Transverse colon (tissue), 4 donors: ENCODE results near the gene ATXN10.

Experiments
- POLR2AphosphoS5 ChIP-seq, 3 donors: sonication (generic); formaldehyde crosslinking; IDR thresholded peaks; one replicate each; pipeline ENCODE4 v1.6.1; 2016; ENCODE audit warnings: antibody characterized with exemption in 3 of 3
- TF ChIP-seq, protein P1 (sequence below), 5 experiments: fragments of 200-600 bp in 3 of 5; fragments of 450-650 bp in 2 of 5; sonication (generic) in 3 of 5; IDR thresholded peaks; 1 replicate in 2 of 5; 2 replicates in 3 of 5; pipeline ENCODE4 v1.5.1; 2016 to 2017; ENCODE audit warnings: antibody characterized with exemption in 5 of 5, inconsistent platforms in 3 of 5, mild to moderate bottlenecking in 2 of 5, moderate library complexity in 1 of 5

DNA sequence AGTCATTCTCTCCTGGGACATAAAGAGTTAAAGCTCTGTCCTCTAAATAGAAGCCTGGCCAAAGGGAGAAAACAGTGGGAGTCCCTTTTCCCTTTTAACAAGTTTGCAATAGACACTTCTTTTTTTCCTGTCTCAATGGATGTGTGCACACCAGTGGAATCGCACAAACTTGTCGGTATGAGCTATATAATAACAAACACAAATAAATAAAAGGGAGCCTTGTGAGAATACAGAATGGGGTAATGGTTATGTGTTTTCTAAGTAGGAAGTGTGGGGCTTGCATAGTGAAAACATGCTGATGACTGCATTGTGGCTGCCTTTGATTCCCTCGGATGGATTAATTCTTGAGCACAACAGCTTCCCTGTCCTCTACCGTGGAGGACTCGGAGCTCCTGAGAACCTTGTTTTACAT, 173.4 kb downstream of the ATXN10 start:
- TF ChIP-seq, protein P1, sequence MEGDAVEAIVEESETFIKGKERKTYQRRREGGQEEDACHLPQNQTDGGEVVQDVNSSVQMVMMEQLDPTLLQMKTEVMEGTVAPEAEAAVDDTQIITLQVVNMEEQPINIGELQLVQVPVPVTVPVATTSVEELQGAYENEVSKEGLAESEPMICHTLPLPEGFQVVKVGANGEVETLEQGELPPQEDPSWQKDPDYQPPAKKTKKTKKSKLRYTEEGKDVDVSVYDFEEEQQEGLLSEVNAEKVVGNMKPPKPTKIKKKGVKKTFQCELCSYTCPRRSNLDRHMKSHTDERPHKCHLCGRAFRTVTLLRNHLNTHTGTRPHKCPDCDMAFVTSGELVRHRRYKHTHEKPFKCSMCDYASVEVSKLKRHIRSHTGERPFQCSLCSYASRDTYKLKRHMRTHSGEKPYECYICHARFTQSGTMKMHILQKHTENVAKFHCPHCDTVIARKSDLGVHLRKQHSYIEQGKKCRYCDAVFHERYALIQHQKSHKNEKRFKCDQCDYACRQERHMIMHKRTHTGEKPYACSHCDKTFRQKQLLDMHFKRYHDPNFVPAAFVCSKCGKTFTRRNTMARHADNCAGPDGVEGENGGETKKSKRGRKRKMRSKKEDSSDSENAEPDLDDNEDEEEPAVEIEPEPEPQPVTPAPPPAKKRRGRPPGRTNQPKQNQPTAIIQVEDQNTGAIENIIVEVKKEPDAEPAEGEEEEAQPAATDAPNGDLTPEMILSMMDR (IDR thresholded peaks at IDR 0.05) = no peak
- TF ChIP-seq POLR2AphosphoS5 (IDR thresholded peaks at IDR 0.05) = no peak
